Stimulated activated CD8-positive, alpha-beta memory T cell treated with anti-CD3 and anti-CD28 coated beads, Interleukin-4, amount 100 ng/mL, for 48 hours (primary cell): ENCODE measurements around the gene ZBTB9.

Experiments used
- DNase-seq: peaks from one replicate; pipeline ENCODE4 v3.0.0-alpha.2; 2020

Gene ZBTB9

DNA sequence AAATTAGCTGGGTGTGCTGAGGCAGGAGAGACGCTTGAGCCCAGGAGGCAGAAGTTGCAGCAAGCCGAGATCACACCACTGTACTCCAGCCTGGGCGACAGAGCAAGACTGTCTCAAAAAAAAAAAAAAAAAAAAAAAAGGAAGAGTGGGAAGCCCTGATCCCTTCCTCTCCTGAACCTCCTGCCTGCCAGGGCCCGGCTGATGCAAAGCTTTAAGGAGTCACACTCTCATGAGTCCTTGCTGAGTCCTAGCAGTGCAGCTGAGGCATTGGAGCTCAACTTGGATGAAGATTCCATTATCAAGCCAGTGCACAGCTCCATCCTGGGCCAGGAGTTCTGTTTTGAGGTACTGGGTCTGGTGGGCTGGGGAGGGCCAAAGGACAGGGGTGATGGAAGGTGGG lies 19.4 kb upstream of the ZBTB9 start:
- DNase-seq = no peak

- DNase-seq = no peak
These were observed 16.7 kb upstream of the ZBTB9 start for GRCh38 chr6:33437666-33438065.

DNA sequence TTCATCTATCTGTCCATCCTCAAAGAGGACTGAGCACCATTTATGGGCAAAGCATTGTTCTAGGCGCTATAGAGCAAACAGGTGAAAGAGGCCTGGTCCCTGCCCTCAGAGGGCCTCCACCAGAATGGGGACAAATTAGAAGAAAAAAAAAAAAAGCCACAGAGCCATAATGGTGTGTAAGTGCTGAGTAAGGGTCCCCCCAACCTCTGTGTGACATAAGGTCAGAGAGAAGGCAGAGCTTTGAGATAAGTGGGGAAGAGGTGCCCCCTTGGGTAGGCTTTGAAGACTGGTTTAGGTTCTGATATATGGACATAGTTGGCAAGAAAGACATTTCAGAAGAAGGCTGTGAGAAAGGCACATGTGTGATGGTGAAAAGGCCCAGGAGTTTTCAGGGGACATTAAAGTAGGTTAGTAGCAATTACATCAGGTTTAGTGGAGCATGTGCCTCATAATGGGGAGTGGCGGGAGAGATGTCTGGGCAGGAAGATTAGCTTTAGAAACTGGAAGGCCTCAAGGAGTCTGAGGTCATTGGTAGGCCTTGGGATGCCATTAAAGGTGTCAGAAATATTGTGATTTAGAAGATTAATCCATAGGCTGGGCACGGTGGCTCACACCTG lies 15.3 kb upstream of the ZBTB9 start:
- DNase-seq = no peak

- no peak for DNase-seq
These were observed 14.3 kb upstream of the ZBTB9 start for GRCh38 chr6:33439956-33440648.

DNA sequence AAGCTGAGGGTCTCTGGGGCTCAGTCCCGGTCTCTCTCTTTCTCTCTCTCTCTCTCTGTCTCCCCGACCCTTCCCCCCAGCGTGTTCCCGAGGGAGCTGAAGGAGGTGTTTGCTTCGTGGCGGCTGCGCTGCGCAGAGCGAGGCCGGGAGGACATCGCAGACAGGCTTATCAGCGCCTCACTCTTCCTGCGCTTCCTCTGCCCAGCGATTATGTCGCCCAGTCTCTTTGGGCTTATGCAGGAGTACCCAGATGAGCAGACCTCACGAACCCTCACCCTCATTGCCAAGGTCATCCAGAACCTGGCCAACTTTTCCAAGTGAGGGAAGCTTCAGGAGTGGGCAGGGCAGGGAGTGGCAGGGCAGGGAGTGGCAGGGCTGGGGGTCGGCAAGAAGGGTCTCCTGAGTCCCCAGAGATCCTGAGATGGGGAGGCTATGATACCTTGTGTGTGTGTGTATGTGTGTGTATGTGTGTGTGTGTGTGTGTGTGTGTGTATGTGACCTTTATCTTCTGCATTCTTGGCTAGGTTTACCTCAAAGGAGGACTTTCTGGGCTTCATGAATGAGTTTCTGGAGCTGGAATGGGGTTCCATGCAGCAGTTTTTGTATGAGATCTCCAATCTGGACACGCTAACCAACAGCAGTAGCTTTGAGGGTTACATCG lies 13.6 kb upstream of the ZBTB9 start:
- no peak for DNase-seq

- no peak for DNase-seq
These were observed 12.9 kb upstream of the ZBTB9 start for GRCh38 chr6:33441457-33441856.

DNA sequence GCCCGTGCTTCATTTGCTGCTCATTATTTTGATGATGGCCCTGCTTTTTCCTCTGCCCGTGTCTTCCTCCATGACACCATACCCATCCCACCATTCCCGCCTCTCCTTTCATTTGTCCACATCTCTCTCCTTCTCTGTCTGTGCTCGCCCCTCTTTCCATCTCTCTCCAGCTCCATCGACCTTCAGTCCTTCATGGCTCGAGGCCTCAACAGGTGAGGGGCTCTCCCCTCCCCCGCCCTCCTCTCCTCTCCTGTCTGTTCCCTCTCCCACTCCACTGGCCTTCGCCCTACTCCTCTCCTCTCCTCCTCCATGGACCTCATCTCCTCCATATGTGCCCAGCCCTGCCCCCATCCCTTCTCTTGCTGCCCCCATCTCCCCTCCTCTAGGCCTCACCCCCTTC lies 12.1 kb upstream of the ZBTB9 start:
- no peak for DNase-seq

- no peak for DNase-seq
These were observed 11.4 kb upstream of the ZBTB9 start for GRCh38 chr6:33443025-33443424.

DNA sequence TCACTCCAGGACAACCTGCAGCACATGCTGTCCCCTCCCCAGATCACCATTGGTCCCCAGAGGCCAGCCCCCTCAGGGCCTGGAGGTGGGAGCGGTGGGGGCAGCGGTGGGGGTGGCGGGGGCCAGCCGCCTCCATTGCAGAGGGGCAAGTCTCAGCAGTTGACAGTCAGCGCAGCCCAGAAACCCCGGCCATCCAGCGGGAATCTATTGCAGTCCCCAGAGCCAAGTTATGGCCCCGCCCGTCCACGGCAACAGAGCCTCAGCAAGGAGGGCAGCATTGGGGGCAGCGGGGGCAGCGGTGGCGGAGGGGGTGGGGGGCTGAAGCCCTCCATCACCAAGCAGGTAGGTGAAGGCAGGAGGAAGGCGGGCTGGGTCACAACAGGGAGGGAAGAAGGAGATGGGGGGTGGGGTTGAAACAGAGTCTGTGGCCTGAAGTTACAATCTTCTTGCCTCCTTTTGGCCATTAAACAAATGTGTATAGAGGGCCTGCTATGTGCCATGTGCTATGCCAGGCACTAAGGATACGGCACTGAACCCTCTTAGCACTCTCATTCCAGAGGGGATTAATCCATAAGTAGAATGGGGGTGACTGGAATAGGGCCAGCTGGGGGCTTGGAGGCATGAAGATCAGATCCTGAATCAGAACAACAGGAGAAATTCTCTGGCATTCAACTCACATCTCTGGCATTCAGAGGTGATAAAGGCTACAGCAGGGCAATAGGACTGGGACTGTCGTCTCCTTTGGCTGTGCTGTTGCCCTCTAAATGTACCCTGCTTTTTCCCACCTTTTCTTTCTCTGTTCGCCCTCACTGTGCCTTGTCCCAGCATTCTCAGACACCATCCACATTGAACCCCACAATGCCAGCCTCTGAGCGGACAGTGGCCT lies 10.5 kb upstream of the ZBTB9 start:
- no peak for DNase-seq

GRCh38 chr6:33445119-33445603 lies 9.2 kb upstream of the ZBTB9 start:
- no peak for DNase-seq

DNA sequence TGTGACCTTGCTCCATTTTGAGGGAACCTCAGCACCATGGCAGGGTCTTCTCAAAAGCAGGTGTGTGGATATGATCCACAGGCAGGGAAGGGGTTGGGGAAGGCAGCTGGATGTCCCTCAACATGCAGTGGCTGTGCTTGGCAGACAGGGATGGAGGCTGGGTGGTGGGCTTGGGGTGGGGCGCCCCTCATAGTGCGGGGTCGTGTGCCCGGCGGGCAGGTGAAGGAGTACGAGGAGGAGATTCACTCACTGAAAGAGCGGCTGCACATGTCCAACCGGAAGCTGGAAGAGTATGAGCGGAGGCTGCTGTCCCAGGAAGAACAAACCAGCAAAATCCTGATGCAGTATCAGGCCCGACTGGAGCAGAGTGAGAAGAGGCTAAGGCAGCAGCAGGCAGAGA lies 8.0 kb upstream of the ZBTB9 start:
- DNase-seq = no peak

GRCh38 chr6:33450434-33450833 lies 3.9 kb upstream of the ZBTB9 start:
- DNase-seq = no peak

DNA sequence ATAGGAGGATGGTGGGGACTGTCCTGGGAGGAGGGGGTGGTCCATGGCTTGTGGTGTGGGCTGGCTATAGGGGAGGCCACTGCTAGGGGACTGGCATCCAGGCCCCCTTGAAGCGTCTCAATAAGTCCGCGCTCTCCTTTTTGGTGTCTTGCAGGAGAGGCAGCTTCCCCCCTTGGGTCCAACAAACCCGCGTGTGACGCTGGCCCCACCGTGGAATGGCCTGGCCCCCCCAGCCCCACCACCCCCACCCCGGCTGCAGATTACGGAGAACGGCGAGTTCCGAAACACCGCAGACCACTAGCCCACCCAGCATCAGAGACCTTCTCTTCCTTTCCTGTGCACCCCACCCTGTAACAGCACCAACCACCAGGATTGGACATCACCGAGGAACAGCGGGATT lies 2.8 kb upstream of the ZBTB9 start:
- DNase-seq = no peak

DNA sequence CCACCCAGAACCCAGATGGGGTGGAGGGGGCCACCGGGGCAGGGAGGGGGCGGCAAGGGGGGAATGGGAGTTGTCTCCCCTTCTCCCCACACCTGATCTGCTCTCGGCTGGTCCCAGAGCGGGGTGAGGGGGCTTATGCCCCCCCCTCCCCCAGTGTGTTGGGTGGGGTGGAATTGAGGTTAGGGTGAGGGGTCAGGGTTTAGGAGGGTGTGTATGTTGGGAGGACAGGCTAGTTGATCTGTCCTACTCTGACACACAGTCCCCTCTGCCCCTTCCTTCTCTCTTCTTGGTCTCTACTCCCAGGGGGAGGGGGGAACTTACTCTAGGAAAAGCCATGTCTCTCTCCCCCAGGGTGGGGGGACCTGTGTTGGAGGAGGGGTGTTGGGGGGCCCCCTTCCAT lies 1.9 kb upstream of the ZBTB9 start:
- DNase-seq = no peak

GRCh38 chr6:33453393-33454008 lies 875 bp upstream of the ZBTB9 start:
- no peak for DNase-seq

DNA sequence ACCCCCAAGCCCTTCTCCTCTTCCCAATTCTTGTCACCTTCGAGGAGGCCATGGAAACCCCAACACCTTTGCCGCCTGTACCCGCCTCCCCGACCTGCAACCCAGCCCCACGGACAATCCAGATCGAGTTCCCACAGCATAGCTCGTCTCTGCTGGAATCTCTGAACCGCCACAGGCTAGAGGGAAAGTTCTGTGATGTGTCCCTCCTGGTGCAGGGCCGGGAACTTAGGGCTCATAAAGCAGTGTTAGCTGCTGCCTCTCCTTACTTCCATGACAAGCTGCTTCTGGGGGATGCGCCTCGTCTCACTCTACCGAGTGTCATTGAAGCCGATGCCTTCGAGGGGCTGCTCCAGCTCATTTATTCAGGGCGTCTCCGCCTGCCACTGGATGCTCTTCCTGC lies 675 bp downstream of the ZBTB9 start:
- DNase-seq = no peak

- DNase-seq = no peak
These were observed 1.8 kb downstream of the ZBTB9 start for GRCh38 chr6:33456156-33456555.

- no peak for DNase-seq
These were observed 4.3 kb downstream of the ZBTB9 start for GRCh38 chr6:33458676-33459075.

GRCh38 chr6:33459226-33459625 lies 4.8 kb downstream of the ZBTB9 start:
- no peak for DNase-seq

GRCh38 chr6:33466075-33466735 lies 11.8 kb downstream of the ZBTB9 start:
- no peak for DNase-seq

DNA sequence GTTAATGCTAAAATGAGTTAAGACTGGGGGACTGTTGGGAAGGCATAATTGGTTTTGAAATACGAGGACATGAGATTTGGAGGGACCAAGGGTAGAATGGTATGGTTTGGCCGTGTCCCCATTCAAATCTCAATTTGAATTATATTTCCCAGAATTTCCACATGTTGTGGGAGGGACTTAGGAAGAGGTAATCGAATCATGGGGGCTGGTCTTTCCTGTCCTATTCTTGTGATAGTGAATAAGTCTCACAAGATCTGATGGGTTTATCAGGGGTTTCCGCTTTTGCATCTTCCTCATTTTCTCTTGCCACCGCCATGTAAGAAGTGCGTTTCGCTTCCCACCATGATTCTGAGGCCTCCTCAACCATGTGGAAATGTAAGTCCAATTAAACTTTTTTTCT lies 12.7 kb downstream of the ZBTB9 start:
- no peak for DNase-seq

GRCh38 chr6:33469661-33470060 lies 15.3 kb downstream of the ZBTB9 start:
- DNase-seq = no peak
